HepG2 (cell line): Measurements from ENCODE around the gene CDKL2. TPM values are rescaled to one million over a fixed set of nuclear protein-coding genes. Genes with fewer than 3 reads are reported as not detected.

Experiments
- ATAC-seq: fragments of 200-7000 bp; cut with Tn5 transposase; 3 replicates; pipeline ENCODE4 v1.9.1; 2020; ENCODE audit warnings: mild to moderate bottlenecking, moderate library complexity
- BruUV-seq: library from RNA; stranded (reverse); fragments of 400-500 nt; replicated peaks from 2 replicates; lab custom pipeline; 2021; lab: Mats Ljungman, UMichigan
- CTCF ChIA-PET: fragments of 300-600 bp; formaldehyde crosslinking; extraction: SDS; loops from one replicate; lab custom pipeline; 2021; ENCODE audit warnings: low total read pairs, inconsistent platforms, low intra/inter-chr PET ratio; lab: Yijun Ruan, JAX
- POLR2A ChIA-PET: fragments of 350-600 bp; sonication (Branson Sonifier 250); formaldehyde crosslinking; loops from one replicate; lab custom pipeline; 2020; ENCODE audit warnings: antibody characterized with exemption, inconsistent platforms; lab: Yijun Ruan, JAX
- DNase-seq: peaks from one replicate; pipeline ENCODE4 v3.0.0-alpha.2; 2015; ENCODE audit warnings: low spot score
- FAIRE-seq: peaks from 3 replicates; lab custom pipeline; 2011; peaks lifted over from hg19 to GRCh38; lab: Jason Lieb, UNC
- H2AFZ ChIP-seq: one replicate; pipeline ENCODE4 v1.6.1; 2011; ENCODE audit warnings: low read length, inconsistent platforms
- H3K27ac ChIP-seq: fragments of 300-600 bp; 3 replicates; pipeline ENCODE4 v1.8.0; 2011; ENCODE audit warnings: mixed run types, mild to moderate bottlenecking, mixed read lengths, low read length, inconsistent platforms; ENCODE audit not compliant: insufficient read depth; ENCODE audit errors: extremely low read length
- H3K27me3 ChIP-seq, 2 experiments: fragments of 200-600 bp in 1 of 2; 2 replicates in 1 of 2; 3 replicates in 1 of 2; pipeline versions ENCODE4 v1.6.0 to v1.8.0; 2011; ENCODE audit warnings: low read length in 2 of 2, mild to moderate bottlenecking in 2 of 2, moderate library complexity in 2 of 2, inconsistent platforms in 1 of 2; ENCODE audit not compliant: insufficient read depth in 2 of 2, control insufficient read depth in 1 of 2
- H3K36me3 ChIP-seq, 2 experiments: fragments of 200-600 bp in 1 of 2; replicated peaks in 1 of 2; 2 replicates in 1 of 2; 3 replicates in 1 of 2; pipeline versions ENCODE4 v1.5.1 to v1.8.0; 2011; ENCODE audit warnings: low read length in 2 of 2, inconsistent platforms in 1 of 2; ENCODE audit not compliant: insufficient read depth in 2 of 2, control insufficient read depth in 1 of 2
- H3K4me1 ChIP-seq: 2 replicates; pipeline ENCODE4 v1.5.1; 2012; ENCODE audit warnings: low read length, inconsistent platforms; ENCODE audit not compliant: insufficient read depth
- H3K4me2 ChIP-seq: 2 replicates; pipeline ENCODE4 v1.6.0; 2011; ENCODE audit warnings: low read depth, low read length, inconsistent platforms
- H3K4me3 ChIP-seq, 3 experiments: fragments of 200-600 bp in 1 of 3; sonication (generic), shearing (Covaris generic) in 1 of 3; replicated peaks in 1 of 3; 2 replicates each; pipeline ENCODE4 v1.5.1; 2011 to 2016; ENCODE audit warnings: low read length in 3 of 3, inconsistent platforms in 2 of 3, low read depth in 2 of 3, mild to moderate bottlenecking in 2 of 3, control low read depth in 1 of 3, mixed read lengths in 1 of 3; ENCODE audit not compliant: insufficient read depth in 1 of 3
- H3K79me2 ChIP-seq: one replicate; pipeline ENCODE4 v1.6.1; 2011; ENCODE audit warnings: low read length, inconsistent platforms; ENCODE audit not compliant: insufficient read depth
- H3K9ac ChIP-seq: 2 replicates; pipeline ENCODE4 v1.6.0; 2011; ENCODE audit warnings: mild to moderate bottlenecking, low read depth, low read length, inconsistent platforms; ENCODE audit not compliant: insufficient read depth
- H3K9me3 ChIP-seq: 2 replicates; pipeline ENCODE4 v1.5.1; 2012; ENCODE audit warnings: mild to moderate bottlenecking, low read length
- H4K20me1 ChIP-seq: 2 replicates; pipeline ENCODE4 v1.6.0; 2011; ENCODE audit warnings: inconsistent platforms, mild to moderate bottlenecking, low read length, moderate library complexity; ENCODE audit not compliant: insufficient read depth
- ATF7-NPFF ChIP-seq: sonication (generic); formaldehyde crosslinking; IDR thresholded peaks from 2 replicates; pipeline ENCODE4 v1.8.1; 2023; ENCODE audit warnings: mild to moderate bottlenecking, low read depth, missing genetic modification reagents, moderate library complexity
- CCDC6 ChIP-seq: sonication (generic); formaldehyde crosslinking; IDR thresholded peaks from 2 replicates; pipeline ENCODE4 v1.8.1; 2022; ENCODE audit warnings: mild to moderate bottlenecking, missing genetic modification reagents, moderate library complexity
- FOXK1 ChIP-seq: sonication (generic); formaldehyde crosslinking; IDR thresholded peaks from 2 replicates; pipeline ENCODE4 v1.4.0; 2020; ENCODE audit warnings: low read depth, missing genetic modification reagents, borderline replicate concordance
- GABPA ChIP-seq, 2 experiments: IDR thresholded peaks; 2 replicates each; pipeline ENCODE4 v1.6.1; 2011 to 2016; ENCODE audit warnings: low read depth in 2 of 2, low read length in 1 of 2, missing biosample characterization in 1 of 2, missing genetic modification characterization in 1 of 2
- GMEB2 ChIP-seq: IDR thresholded peaks from 2 replicates; pipeline ENCODE4 v1.6.1; 2016; ENCODE audit warnings: missing biosample characterization, missing genetic modification reagents, low read depth
- NCOR1 ChIP-seq: fragments of 200-600 bp; sonication (generic); IDR thresholded peaks from 2 replicates; pipeline ENCODE4 v1.7.0; 2017; ENCODE audit warnings: antibody characterized with exemption, low read length, borderline replicate concordance
- SNAPC2 ChIP-seq: sonication (generic); formaldehyde crosslinking; IDR thresholded peaks from 2 replicates; pipeline ENCODE4 v1.8.1; 2022; ENCODE audit warnings: mild to moderate bottlenecking, missing genetic modification reagents
- ZBTB39 ChIP-seq: sonication (generic); formaldehyde crosslinking; IDR thresholded peaks from 2 replicates; pipeline ENCODE4 v1.5.0; 2020; ENCODE audit warnings: missing genetic modification reagents
- ZFY ChIP-seq: sonication (generic); formaldehyde crosslinking; IDR thresholded peaks from 2 replicates; pipeline ENCODE4 v1.4.0; 2020; ENCODE audit warnings: missing genetic modification reagents
- ZNF225 ChIP-seq: sonication (generic); formaldehyde crosslinking; IDR thresholded peaks from 2 replicates; pipeline ENCODE4 v1.4.0; 2020; ENCODE audit warnings: mild to moderate bottlenecking, missing genetic modification reagents
- ZNF33B ChIP-seq: sonication (generic); formaldehyde crosslinking; IDR thresholded peaks from 2 replicates; pipeline ENCODE4 v1.5.1; 2020; ENCODE audit warnings: mild to moderate bottlenecking, missing genetic modification reagents
- ZNF383 ChIP-seq: sonication (generic); formaldehyde crosslinking; IDR thresholded peaks from 2 replicates; pipeline ENCODE4 v1.4.0; 2020; ENCODE audit warnings: missing genetic modification reagents, mild to moderate bottlenecking, borderline replicate concordance
- WGBS: methylation state at CpG from one replicate; pipeline ENCODE4 v1.1.6; 2017; ENCODE audit warnings: low lambda C conversion rate; 5-methylcytosine and 5-hydroxymethylcytosine counted together
- in situ Hi-C: cut with HindIII; loops from 2 replicates; pipeline ENCODE4 v1.10.0; 2017; ENCODE audit warnings: low pct_unique_long_range_greater_than_20kb; ENCODE audit not compliant: extremely low pct_ligation_motif_present
- intact Hi-C: fragments of 100-400 bp; cut with micrococcal nuclease; formaldehyde crosslinking; loops from one replicate; pipeline ENCODE4 v1.10.0; 2022; ENCODE audit not compliant: unreplicated experiment
- polyA plus RNA-seq, 8 experiments: library from polyadenylated mRNA; depleted of rRNA in 3 of 8; stranded (reverse) in 7 of 8; unstranded in 1 of 8; fragments of >200 nt; fragmentation: Illumina TruSeq in 4 of 8; extraction: Trizol in 4 of 8; gene quantifications; 2 replicates each; pipeline versions ENCODE4 v1.2.1 to v1.2.3, GENCODE V29; 2011 to 2016; ENCODE audit warnings: low read depth in 4 of 8, missing spikeins in 1 of 8, mixed read lengths in 1 of 8; ENCODE audit not compliant: insufficient read depth in 1 of 8
- total RNA-seq, 5 experiments: library from RNA; depleted of rRNA; stranded (reverse); fragments of >200 nt; fragmentation: Illumina TruSeq; extraction: Trizol; gene quantifications; 2 replicates each; pipeline ENCODE4 v1.2.3, GENCODE V29; 2016; ENCODE audit warnings: low read depth in 1 of 5
- TF ChIP-seq, protein P1 (sequence below): sonication (generic); formaldehyde crosslinking; IDR thresholded peaks from 2 replicates; pipeline ENCODE4 v1.5.0; 2020; ENCODE audit warnings: mild to moderate bottlenecking, low read depth, missing genetic modification reagents, borderline replicate concordance
- TF ChIP-seq, protein P2 (sequence below): sonication (generic); formaldehyde crosslinking; IDR thresholded peaks from 2 replicates; pipeline ENCODE4 v1.4.0; 2020; ENCODE audit warnings: low read depth, mild to moderate bottlenecking, missing genetic modification reagents
- TF ChIP-seq, protein P3 (sequence below): sonication (generic); formaldehyde crosslinking; IDR thresholded peaks from 2 replicates; pipeline ENCODE4 v1.9.0; 2022; ENCODE audit warnings: missing genetic modification reagents, mild to moderate bottlenecking, borderline replicate concordance

Gene CDKL2
- total and polyA plus RNA-seq, 2 of the 13 experiments (the other 11 are each of a cell fraction or from before 2014, with no cell fraction given): not detected

DNA sequence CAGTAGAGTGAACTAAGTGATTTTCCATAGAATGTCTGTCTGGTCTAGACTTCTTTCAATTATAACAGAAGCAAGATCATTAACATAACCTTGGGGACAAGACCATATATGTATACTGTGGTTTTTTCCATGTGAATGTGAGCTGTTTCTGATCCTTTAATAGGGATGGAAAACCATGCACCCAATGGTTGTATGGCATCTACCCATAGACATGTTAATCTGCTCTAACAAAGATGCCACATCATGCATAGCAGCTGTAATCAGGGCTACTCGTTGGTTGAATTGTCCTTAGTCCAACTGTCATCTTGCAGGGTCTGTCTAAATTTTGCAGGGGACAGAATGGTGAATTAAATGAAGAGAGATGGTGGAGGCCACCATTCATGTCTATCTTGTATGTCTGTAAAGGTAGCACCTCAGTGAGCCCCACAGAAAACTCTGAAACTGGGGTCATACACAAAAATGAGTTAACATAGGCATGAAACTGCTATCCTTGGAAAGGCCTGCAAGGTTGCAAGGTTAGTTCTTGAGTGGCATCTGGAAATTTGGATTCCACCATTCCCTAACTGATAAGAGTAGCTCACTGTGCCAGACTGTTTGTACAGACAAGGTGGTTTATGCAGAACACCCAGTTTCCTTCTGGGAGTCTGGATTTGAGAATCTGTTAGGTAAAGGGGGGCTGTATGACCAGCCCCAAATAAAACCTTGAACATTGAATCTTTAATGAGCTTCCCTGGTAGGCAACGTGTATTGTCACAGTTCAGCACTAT lies 99.6 kb downstream of the CDKL2 start:
- intact Hi-C loops: no loop called here
- Histone ChIP-seq H3K36me3 (peaks cover 3 to 40% of the 10 kb centered on the region in 2 experiments; a peak in 4 of 5 replicates), H3K4me3 (no peak overlapping the region), H3K4me2 (no peak overlapping the region), H3K9me3 (no peaks in the 10 kb centered on the region), H4K20me1 (no peaks in the 10 kb centered on the region), H3K4me1 (no peaks in the 10 kb centered on the region), H3K9ac (no peak overlapping the region), H3K27ac (no peak overlapping the region)
- no peak for FAIRE-seq
- CTCF ChIA-PET: no interaction called here
- 100% methylated on average over 2 of the region's 2 CpGs for WGBS
- ATAC-seq: no peak
- no peak for DNase-seq
- in situ Hi-C loops: no loop called here
- BruUV-seq: no TSS peak
- TF ChIP-seq ZNF33B (CRISPR knock-in tag) (no peak), CCDC6 (CRISPR knock-in tag) (no peak), ZFY (CRISPR knock-in tag) (no peak), GMEB2 (no peak), GABPA (IDR thresholded peaks at IDR 0.05; ENCODE audit: low read depth, low read length) (no peak), GABPA (CRISPR knock-in tag; IDR thresholded peaks at IDR 0.05; ENCODE audit: low read depth) (no peak), ATF7-NPFF (no peak), ZBTB39 (CRISPR knock-in tag) (no peak), NCOR1 (no peak), ZNF383 (CRISPR knock-in tag) (no peak), FOXK1 (CRISPR knock-in tag) (no peak), SNAPC2 (CRISPR knock-in tag) (no peak), ZNF225 (no peak)
- TF ChIP-seq, protein P1, sequence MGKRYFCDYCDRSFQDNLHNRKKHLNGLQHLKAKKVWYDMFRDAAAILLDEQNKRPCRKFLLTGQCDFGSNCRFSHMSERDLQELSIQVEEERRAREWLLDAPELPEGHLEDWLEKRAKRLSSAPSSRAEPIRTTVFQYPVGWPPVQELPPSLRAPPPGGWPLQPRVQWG (CRISPR knock-in tag): no peak
- TF ChIP-seq, protein P2, sequence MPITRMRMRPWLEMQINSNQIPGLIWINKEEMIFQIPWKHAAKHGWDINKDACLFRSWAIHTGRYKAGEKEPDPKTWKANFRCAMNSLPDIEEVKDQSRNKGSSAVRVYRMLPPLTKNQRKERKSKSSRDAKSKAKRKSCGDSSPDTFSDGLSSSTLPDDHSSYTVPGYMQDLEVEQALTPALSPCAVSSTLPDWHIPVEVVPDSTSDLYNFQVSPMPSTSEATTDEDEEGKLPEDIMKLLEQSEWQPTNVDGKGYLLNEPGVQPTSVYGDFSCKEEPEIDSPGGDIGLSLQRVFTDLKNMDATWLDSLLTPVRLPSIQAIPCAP (CRISPR knock-in tag): no peak
- TF ChIP-seq, protein P3, sequence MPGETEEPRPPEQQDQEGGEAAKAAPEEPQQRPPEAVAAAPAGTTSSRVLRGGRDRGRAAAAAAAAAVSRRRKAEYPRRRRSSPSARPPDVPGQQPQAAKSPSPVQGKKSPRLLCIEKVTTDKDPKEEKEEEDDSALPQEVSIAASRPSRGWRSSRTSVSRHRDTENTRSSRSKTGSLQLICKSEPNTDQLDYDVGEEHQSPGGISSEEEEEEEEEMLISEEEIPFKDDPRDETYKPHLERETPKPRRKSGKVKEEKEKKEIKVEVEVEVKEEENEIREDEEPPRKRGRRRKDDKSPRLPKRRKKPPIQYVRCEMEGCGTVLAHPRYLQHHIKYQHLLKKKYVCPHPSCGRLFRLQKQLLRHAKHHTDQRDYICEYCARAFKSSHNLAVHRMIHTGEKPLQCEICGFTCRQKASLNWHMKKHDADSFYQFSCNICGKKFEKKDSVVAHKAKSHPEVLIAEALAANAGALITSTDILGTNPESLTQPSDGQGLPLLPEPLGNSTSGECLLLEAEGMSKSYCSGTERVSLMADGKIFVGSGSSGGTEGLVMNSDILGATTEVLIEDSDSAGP (CRISPR knock-in tag): no peak
- TF ChIP-seq, all 625 proteins: peak for 0
- POLR2A ChIA-PET: interaction anchor here (1.8 kb wide), 1 partner anchor 16 kb away, joined by 4 read pairs; the partner anchor contains the start of genes RCHY1 and THAP6
- Histone ChIP-seq H3K27me3 (no peaks in the 10 kb centered on the region), H2AFZ (no peak overlapping the region), H3K79me2 (no peaks in the 10 kb centered on the region)
